SK-N-SH (cell line): ENCODE measurements around the gene CAMK2D. TPM values are rescaled to one million over a fixed set of nuclear protein-coding genes. Genes with fewer than 3 reads are reported as not detected.

ENCODE experiments used
- CTCF ChIA-PET: fragments of 300-600, 350-600 bp; formaldehyde crosslinking; extraction: SDS; loops from one replicate; lab custom pipeline; 2021; lab: Yijun Ruan, JAX
- POLR2A ChIA-PET: fragments of 350-600 bp; sonication (Branson Sonifier 250); formaldehyde crosslinking; extraction: SDS; loops from one replicate; lab custom pipeline; 2020; ENCODE audit warnings: antibody characterized with exemption, inconsistent platforms; lab: Yijun Ruan, JAX
- DNase-seq: peaks from one replicate; pipeline ENCODE4 v3.0.0; 2012
- H2AFZ ChIP-seq: fragments of 200-600 bp; sonication (generic); 2 replicates; pipeline ENCODE4 v1.8.1; 2016; ENCODE audit warnings: antibody characterized with exemption, mild to moderate bottlenecking, low read depth
- H3F3A ChIP-seq: fragments of 200-600 bp; sonication (generic); replicated peaks from 2 replicates; pipeline ENCODE3; 2016; ENCODE audit warnings: antibody characterized with exemption, mild to moderate bottlenecking; ENCODE audit not compliant: insufficient read depth
- H3K27ac ChIP-seq, 2 experiments: fragments of 200-500 bp in 1 of 2; fragments of 200-600 bp in 1 of 2; sonication (Bioruptor generic) in 1 of 2; sonication (generic), shearing (Covaris generic) in 1 of 2; 2 replicates each; pipeline versions ENCODE4 v1.5.1 to v1.6.1; 2014 to 2016; ENCODE audit warnings: low read depth in 2 of 2, inconsistent platforms in 1 of 2, low read length in 1 of 2, mild to moderate bottlenecking in 1 of 2, mixed read lengths in 1 of 2
- H3K27me3 ChIP-seq: fragments of 200-600 bp; sonication (generic), shearing (Covaris generic); 2 replicates; pipeline ENCODE4 v1.6.1; 2016; ENCODE audit warnings: mixed run types; ENCODE audit not compliant: insufficient read depth
- H3K36me3 ChIP-seq, 2 experiments: fragments of 200-500 bp in 1 of 2; fragments of 200-600 bp in 1 of 2; sonication (Bioruptor generic) in 1 of 2; sonication (generic) in 1 of 2; replicated peaks in 1 of 2; 2 replicates each; pipeline versions ENCODE3 to v1.5.1; 2014 to 2016; ENCODE audit warnings: low read length in 1 of 2, mild to moderate bottlenecking in 1 of 2; ENCODE audit not compliant: insufficient read depth in 2 of 2, control insufficient read depth in 1 of 2
- H3K4me1 ChIP-seq, 2 experiments: fragments of 200-500 bp in 1 of 2; fragments of 200-600 bp in 1 of 2; sonication (Bioruptor generic) in 1 of 2; sonication (generic), shearing (Covaris generic) in 1 of 2; 2 replicates each; pipeline versions ENCODE4 v1.5.1 to v1.6.1; 2014 to 2016; ENCODE audit warnings: low read depth in 1 of 2, low read length in 1 of 2, mixed run types in 1 of 2; ENCODE audit not compliant: insufficient read depth in 2 of 2, control insufficient read depth in 1 of 2
- H3K4me2 ChIP-seq: fragments of 200-600 bp; sonication (generic), shearing (Covaris generic); 2 replicates; pipeline ENCODE4 v1.6.1; 2017; ENCODE audit warnings: mixed run types
- H3K4me3 ChIP-seq, 2 experiments: fragments of 200-500 bp in 1 of 2; fragments of 200-600 bp in 1 of 2; sonication (Bioruptor generic) in 1 of 2; sonication (generic), shearing (Covaris generic) in 1 of 2; 2 replicates each; pipeline versions ENCODE4 v1.5.1 to v1.8.1; 2014 to 2016; ENCODE audit warnings: low read depth in 2 of 2, inconsistent platforms in 1 of 2, low read length in 1 of 2, mild to moderate bottlenecking in 1 of 2, mixed read lengths in 1 of 2, moderate library complexity in 1 of 2
- H3K79me2 ChIP-seq: fragments of 200-600 bp; sonication (generic); 2 replicates; pipeline ENCODE4 v1.8.1; 2017; ENCODE audit warnings: mild to moderate bottlenecking; ENCODE audit not compliant: insufficient read depth
- H3K9ac ChIP-seq: fragments of 200-600 bp; sonication (generic); 2 replicates; pipeline ENCODE4 v1.6.1; 2017; ENCODE audit warnings: mixed run types
- H3K9me2 ChIP-seq: fragments of 200-600 bp; sonication (generic); 2 replicates; pipeline ENCODE4 v1.6.1; 2017; ENCODE audit warnings: mixed run types
- H3K9me3 ChIP-seq: fragments of 200-600 bp; sonication (generic); 2 replicates; pipeline ENCODE4 v1.6.1; 2017; ENCODE audit warnings: mixed run types, mild to moderate bottlenecking, moderate library complexity
- H4K20me1 ChIP-seq: fragments of 200-600 bp; sonication (generic); 2 replicates; pipeline ENCODE4 v1.6.1; 2017; ENCODE audit warnings: mild to moderate bottlenecking, mixed run types; ENCODE audit not compliant: insufficient read depth
- CHD2 ChIP-seq: fragments of 150-350 bp; IDR thresholded peaks from 2 replicates; pipeline ENCODE4 v1.6.1; 2018; ENCODE audit warnings: low read length; ENCODE audit not compliant: partially characterized antibody
- EZH2phosphoT487 ChIP-seq: fragments of 200-600 bp; sonication (generic); IDR thresholded peaks from 2 replicates; pipeline ENCODE4 v1.6.1; 2017; ENCODE audit warnings: low read depth, mixed run types, mild to moderate bottlenecking, antibody characterized with exemption, moderate library complexity, borderline replicate concordance
- FOXJ3 ChIP-seq: sonication (generic); formaldehyde crosslinking; IDR thresholded peaks from 2 replicates; pipeline ENCODE4 v1.5.1; 2020; ENCODE audit warnings: mild to moderate bottlenecking, missing genetic modification reagents
- FOXM1 ChIP-seq: IDR thresholded peaks from 2 replicates; pipeline ENCODE4 v1.4.0; 2012; ENCODE audit warnings: low read depth, mild to moderate bottlenecking
- GABPA ChIP-seq: IDR thresholded peaks from 2 replicates; pipeline ENCODE4 v1.4.0; 2012; ENCODE audit warnings: low read depth, mild to moderate bottlenecking
- GATA2 ChIP-seq: sonication (generic); formaldehyde crosslinking; IDR thresholded peaks from 2 replicates; pipeline ENCODE4 v1.5.0; 2020; ENCODE audit warnings: mild to moderate bottlenecking, missing genetic modification reagents
- JUND ChIP-seq: IDR thresholded peaks from 2 replicates; pipeline ENCODE4 v1.4.0; 2012
- MEF2A ChIP-seq: IDR thresholded peaks from 2 replicates; pipeline ENCODE4 v1.4.0; 2012; ENCODE audit warnings: low read depth, borderline replicate concordance
- MXI1 ChIP-seq: IDR thresholded peaks from 2 replicates; pipeline ENCODE4 v1.6.1; 2012; ENCODE audit warnings: mild to moderate bottlenecking, low read depth, low read length, improper control_type of control experiment
- NFIC ChIP-seq: IDR thresholded peaks from 2 replicates; pipeline ENCODE4 v1.4.0; 2012; ENCODE audit warnings: borderline replicate concordance
- NRF1 ChIP-seq: IDR thresholded peaks from 2 replicates; pipeline ENCODE4 v1.6.1; 2012; ENCODE audit warnings: low read depth, mild to moderate bottlenecking, low read length
- RCOR1 ChIP-seq: fragments of 150-350 bp; IDR thresholded peaks from 2 replicates; pipeline ENCODE4 v1.6.1; 2017; ENCODE audit warnings: antibody characterized with exemption, low read length
- TAF1 ChIP-seq: IDR thresholded peaks from 2 replicates; pipeline ENCODE4 v1.6.1; 2012; ENCODE audit warnings: low read depth, mild to moderate bottlenecking, low read length, moderate library complexity, borderline replicate concordance
- TCF12 ChIP-seq: IDR thresholded peaks from 2 replicates; pipeline ENCODE4 v1.4.0; 2012
- WGBS: methylation state at CpG from one replicate; pipeline ENCODE4 v1.1.6; 2017; ENCODE audit warnings: low lambda C conversion rate; 5-methylcytosine and 5-hydroxymethylcytosine counted together
- polyA plus RNA-seq, 3 experiments: library from polyadenylated mRNA; depleted of rRNA; stranded (reverse); fragments of >200 nt; gene quantifications; 2 replicates each; pipeline ENCODE4 v1.2.3, GENCODE V29; 2012
- TF ChIP-seq, protein P1 (sequence below): IDR thresholded peaks from 2 replicates; pipeline ENCODE4 v1.6.1; 2012; ENCODE audit warnings: mild to moderate bottlenecking, low read depth, low read length, moderate library complexity
- TF ChIP-seq, protein P2 (sequence below): IDR thresholded peaks from 2 replicates; pipeline ENCODE4 v1.4.0; 2012; ENCODE audit warnings: low read depth, borderline replicate concordance
- TF ChIP-seq, protein P3 (sequence below): fragments of 200-600 bp; sonication (generic); IDR thresholded peaks from 2 replicates; pipeline ENCODE4 v1.6.1; 2017; ENCODE audit warnings: antibody characterized with exemption, mild to moderate bottlenecking, moderate library complexity
- TF ChIP-seq, protein P4 (sequence below): fragments of 150-350 bp; IDR thresholded peaks from 2 replicates; pipeline ENCODE4 v1.6.1; 2017; ENCODE audit warnings: antibody characterized with exemption, low read length, low read depth, borderline replicate concordance

The CAMK2D gene
- polyA plus RNA-seq, 1 of the 3 experiments (the other 2 are of a cell fraction) = 17.0 TPM

DNA sequence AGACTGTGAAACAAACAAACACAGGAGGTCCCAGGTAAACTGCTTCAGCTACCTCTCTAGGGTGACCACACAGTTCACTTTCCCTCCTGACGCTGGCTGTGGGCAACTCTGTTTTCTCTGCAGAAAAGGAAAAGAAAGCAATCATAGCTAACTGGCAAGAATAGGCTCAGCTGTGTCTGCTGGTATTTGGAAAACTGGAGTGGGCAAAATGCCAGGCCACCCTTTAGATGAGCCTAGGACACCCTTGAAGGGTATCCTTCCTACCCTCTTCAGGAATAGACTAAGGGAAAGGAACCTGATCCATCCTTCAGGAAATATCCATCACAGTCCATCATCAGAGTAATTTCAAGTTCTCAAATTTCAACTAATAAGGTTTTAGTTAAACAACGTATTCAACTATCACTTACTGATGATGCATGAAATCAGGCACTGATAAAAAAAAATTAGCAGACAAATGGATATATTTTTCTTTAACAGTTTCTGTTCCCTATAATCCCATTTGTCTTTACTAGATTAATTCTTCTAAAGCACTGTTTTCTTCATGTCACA, 60.9 kb downstream of the CAMK2D start:
- no peak overlapping the region for H3K4me3 ChIP-seq
- H3F3A ChIP-seq = peaks cover 12% of the 10 kb centered on the region
- POLR2A ChIA-PET = no interaction called here
- H3K79me2 ChIP-seq = peaks cover 91% of the 10 kb centered on the region
- no peak overlapping the region for H2AFZ ChIP-seq
- 61% methylated on average over 2 of the region's 2 CpGs for WGBS
- no peaks in the 10 kb centered on the region for H3K27me3 ChIP-seq
- H3K27ac ChIP-seq = peak overlapping the region; percentile 58 to 70; a peak in 3 of 4 replicates
- peak overlapping the region; percentile 43; the same call in 1 of the 2 replicates for H3K4me2 ChIP-seq
- TF ChIP-seq EZH2phosphoT487 = no peak
- no peak for TF ChIP-seq RCOR1
- TF ChIP-seq NFIC = peak; percentile 34; the same call in 1 of the 2 replicates
- no peak for TF ChIP-seq TAF1
- TF ChIP-seq, protein P1, sequence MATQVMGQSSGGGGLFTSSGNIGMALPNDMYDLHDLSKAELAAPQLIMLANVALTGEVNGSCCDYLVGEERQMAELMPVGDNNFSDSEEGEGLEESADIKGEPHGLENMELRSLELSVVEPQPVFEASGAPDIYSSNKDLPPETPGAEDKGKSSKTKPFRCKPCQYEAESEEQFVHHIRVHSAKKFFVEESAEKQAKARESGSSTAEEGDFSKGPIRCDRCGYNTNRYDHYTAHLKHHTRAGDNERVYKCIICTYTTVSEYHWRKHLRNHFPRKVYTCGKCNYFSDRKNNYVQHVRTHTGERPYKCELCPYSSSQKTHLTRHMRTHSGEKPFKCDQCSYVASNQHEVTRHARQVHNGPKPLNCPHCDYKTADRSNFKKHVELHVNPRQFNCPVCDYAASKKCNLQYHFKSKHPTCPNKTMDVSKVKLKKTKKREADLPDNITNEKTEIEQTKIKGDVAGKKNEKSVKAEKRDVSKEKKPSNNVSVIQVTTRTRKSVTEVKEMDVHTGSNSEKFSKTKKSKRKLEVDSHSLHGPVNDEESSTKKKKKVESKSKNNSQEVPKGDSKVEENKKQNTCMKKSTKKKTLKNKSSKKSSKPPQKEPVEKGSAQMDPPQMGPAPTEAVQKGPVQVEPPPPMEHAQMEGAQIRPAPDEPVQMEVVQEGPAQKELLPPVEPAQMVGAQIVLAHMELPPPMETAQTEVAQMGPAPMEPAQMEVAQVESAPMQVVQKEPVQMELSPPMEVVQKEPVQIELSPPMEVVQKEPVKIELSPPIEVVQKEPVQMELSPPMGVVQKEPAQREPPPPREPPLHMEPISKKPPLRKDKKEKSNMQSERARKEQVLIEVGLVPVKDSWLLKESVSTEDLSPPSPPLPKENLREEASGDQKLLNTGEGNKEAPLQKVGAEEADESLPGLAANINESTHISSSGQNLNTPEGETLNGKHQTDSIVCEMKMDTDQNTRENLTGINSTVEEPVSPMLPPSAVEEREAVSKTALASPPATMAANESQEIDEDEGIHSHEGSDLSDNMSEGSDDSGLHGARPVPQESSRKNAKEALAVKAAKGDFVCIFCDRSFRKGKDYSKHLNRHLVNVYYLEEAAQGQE = no peak
- no peak overlapping the region for H3K9ac ChIP-seq
- peaks cover 3 to 15% of the 10 kb centered on the region in 2 experiments; a peak in 3 of 4 replicates for H3K4me1 ChIP-seq
- H3K36me3 ChIP-seq = no peaks in the 10 kb centered on the region
- DNase-seq = no peak
- peaks cover 3% of the 10 kb centered on the region; the same call in 1 of the 2 replicates for H4K20me1 ChIP-seq
- no peaks in the 10 kb centered on the region for H3K9me3 ChIP-seq
- CTCF ChIA-PET = no interaction called here
- H3K9me2 ChIP-seq = no peaks in the 10 kb centered on the region

DNA sequence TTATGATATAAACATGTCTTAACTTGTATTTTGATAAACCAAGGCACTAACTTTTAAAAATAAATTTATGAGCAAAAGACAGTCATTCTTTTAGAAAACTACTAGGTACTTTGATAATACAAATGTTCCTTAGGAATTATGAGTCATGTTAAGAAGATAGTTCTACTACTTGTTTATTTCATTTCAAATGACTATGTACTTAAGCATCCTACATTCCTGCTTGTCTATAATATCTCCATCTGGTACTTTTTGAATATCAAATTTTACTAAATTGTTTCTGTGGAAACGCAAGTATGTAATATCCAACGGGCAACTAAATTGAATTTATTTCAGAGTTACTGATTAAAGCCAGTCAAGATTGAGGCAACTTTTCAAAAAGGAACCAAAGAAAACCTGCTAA, 61.8 kb downstream of the CAMK2D start:
- H2AFZ ChIP-seq = no peak overlapping the region
- peak overlapping the region; percentile 43; the same call in 1 of the 2 replicates for H3K4me2 ChIP-seq
- peak overlapping the region; percentile 58 to 70; a peak in 3 of 4 replicates for H3K27ac ChIP-seq
- no peaks in the 10 kb centered on the region for H3K9me2 ChIP-seq
- H3K79me2 ChIP-seq = peaks cover 93% of the 10 kb centered on the region
- CTCF ChIA-PET = no interaction called here
- no peak overlapping the region for H3K4me3 ChIP-seq
- 10% methylated on average over 2 of the region's 2 CpGs for WGBS
- no peaks in the 10 kb centered on the region for H3K27me3 ChIP-seq
- peaks cover 3% of the 10 kb centered on the region; the same call in 1 of the 2 replicates for H4K20me1 ChIP-seq
- DNase-seq = no peak
- POLR2A ChIA-PET = no interaction called here
- no peaks in the 10 kb centered on the region for H3K36me3 ChIP-seq
- peaks cover 3 to 15% of the 10 kb centered on the region in 2 experiments; a peak in 3 of 4 replicates for H3K4me1 ChIP-seq
- H3K9ac ChIP-seq = no peak overlapping the region
- peaks cover 12% of the 10 kb centered on the region for H3F3A ChIP-seq
- H3K9me3 ChIP-seq = no peaks in the 10 kb centered on the region
- TF ChIP-seq JUND (no peak; the same call in 1 of the 2 replicates), FOXJ3 (no peak), CHD2 (no peak), GABPA (no peak), MEF2A (no peak), NFIC (no peak), EZH2phosphoT487 (no peak), NRF1 (no peak), TCF12 (peak; percentile 60), RCOR1 (no peak), GATA2 (CRISPR knock-in tag) (no peak), MXI1 (no peak), FOXM1 (no peak)
- TF ChIP-seq, protein P2, sequence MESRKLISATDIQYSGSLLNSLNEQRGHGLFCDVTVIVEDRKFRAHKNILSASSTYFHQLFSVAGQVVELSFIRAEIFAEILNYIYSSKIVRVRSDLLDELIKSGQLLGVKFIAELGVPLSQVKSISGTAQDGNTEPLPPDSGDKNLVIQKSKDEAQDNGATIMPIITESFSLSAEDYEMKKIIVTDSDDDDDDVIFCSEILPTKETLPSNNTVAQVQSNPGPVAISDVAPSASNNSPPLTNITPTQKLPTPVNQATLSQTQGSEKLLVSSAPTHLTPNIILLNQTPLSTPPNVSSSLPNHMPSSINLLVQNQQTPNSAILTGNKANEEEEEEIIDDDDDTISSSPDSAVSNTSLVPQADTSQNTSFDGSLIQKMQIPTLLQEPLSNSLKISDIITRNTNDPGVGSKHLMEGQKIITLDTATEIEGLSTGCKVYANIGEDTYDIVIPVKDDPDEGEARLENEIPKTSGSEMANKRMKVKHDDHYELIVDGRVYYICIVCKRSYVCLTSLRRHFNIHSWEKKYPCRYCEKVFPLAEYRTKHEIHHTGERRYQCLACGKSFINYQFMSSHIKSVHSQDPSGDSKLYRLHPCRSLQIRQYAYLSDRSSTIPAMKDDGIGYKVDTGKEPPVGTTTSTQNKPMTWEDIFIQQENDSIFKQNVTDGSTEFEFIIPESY = no peak
- TF ChIP-seq, protein P3, sequence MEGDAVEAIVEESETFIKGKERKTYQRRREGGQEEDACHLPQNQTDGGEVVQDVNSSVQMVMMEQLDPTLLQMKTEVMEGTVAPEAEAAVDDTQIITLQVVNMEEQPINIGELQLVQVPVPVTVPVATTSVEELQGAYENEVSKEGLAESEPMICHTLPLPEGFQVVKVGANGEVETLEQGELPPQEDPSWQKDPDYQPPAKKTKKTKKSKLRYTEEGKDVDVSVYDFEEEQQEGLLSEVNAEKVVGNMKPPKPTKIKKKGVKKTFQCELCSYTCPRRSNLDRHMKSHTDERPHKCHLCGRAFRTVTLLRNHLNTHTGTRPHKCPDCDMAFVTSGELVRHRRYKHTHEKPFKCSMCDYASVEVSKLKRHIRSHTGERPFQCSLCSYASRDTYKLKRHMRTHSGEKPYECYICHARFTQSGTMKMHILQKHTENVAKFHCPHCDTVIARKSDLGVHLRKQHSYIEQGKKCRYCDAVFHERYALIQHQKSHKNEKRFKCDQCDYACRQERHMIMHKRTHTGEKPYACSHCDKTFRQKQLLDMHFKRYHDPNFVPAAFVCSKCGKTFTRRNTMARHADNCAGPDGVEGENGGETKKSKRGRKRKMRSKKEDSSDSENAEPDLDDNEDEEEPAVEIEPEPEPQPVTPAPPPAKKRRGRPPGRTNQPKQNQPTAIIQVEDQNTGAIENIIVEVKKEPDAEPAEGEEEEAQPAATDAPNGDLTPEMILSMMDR = no peak
- TF ChIP-seq, protein P4, sequence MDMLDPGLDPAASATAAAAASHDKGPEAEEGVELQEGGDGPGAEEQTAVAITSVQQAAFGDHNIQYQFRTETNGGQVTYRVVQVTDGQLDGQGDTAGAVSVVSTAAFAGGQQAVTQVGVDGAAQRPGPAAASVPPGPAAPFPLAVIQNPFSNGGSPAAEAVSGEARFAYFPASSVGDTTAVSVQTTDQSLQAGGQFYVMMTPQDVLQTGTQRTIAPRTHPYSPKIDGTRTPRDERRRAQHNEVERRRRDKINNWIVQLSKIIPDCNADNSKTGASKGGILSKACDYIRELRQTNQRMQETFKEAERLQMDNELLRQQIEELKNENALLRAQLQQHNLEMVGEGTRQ = no peak
